Spinal cord (tissue), 10 donors: ENCODE data around the gene CSDE1. TPM values are rescaled to one million over a fixed set of nuclear protein-coding genes. Genes with fewer than 3 reads are reported as not detected.

ENCODE experiments used
- DNase-seq, 6 donors: peaks; one replicate each; pipeline versions ENCODE4 v3.0.0 to v3.0.0-alpha.2; 2013 to 2015; ENCODE audit warnings: low spot score in 6 of 6, low read depth in 4 of 6
- H3K27ac ChIP-seq: one replicate; pipeline ENCODE4 v1.5.1; 2013; ENCODE audit warnings: low read depth, low read length, control low read depth
- H3K27me3 ChIP-seq: one replicate; pipeline ENCODE4 v1.6.1; 2013; ENCODE audit warnings: low read length; ENCODE audit not compliant: control insufficient read depth, insufficient read depth
- H3K36me3 ChIP-seq: one replicate; pipeline ENCODE4 v1.6.1; 2013; ENCODE audit warnings: low read length; ENCODE audit not compliant: control insufficient read depth, insufficient read depth
- H3K4me1 ChIP-seq: one replicate; pipeline ENCODE4 v1.6.1; 2013; ENCODE audit warnings: low read length; ENCODE audit not compliant: control insufficient read depth, insufficient read depth
- H3K4me3 ChIP-seq: one replicate; pipeline ENCODE4 v1.5.1; 2013; ENCODE audit warnings: low read depth, low read length, control low read depth
- H3K9me3 ChIP-seq: one replicate; pipeline ENCODE4 v1.6.1; 2013; ENCODE audit warnings: low read length; ENCODE audit not compliant: control insufficient read depth, insufficient read depth
- WGBS: methylation state at CpG from one replicate; pipeline ENCODE4 v1.1.5; 2013; ENCODE audit warnings: missing lambda C conversion rate; ENCODE audit not compliant: insufficient coverage; 5-methylcytosine and 5-hydroxymethylcytosine counted together
- polyA plus RNA-seq, 2 donors: library from polyadenylated mRNA; unstranded; fragments of 120-200 nt; gene quantifications; one replicate each; pipeline ENCODE4 v1.2.1, GENCODE V29; 2013; ENCODE audit not compliant: insufficient read length in 2 of 2
- small RNA-seq: library from RNA; depleted of rRNA; stranded (forward); fragments of <200 nt; gene quantifications from one replicate; pipeline ENCODE3, GENCODE V24; 2014; ENCODE audit warnings: low replicate concordance
- total RNA-seq, 2 donors: library from RNA; depleted of rRNA in 1 of 2; stranded (reverse); fragments of 120-200 nt in 1 of 2; fragments of >200 nt in 1 of 2; gene quantifications; one replicate each; pipeline versions ENCODE4 v1.2.3 to v1.2.4, GENCODE V29; 2013 to 2014
- donor health status: healthy.

CSDE1 gene
- total and polyA plus RNA-seq, 4 donors: 260 to 727 (median 318) TPM

DNA sequence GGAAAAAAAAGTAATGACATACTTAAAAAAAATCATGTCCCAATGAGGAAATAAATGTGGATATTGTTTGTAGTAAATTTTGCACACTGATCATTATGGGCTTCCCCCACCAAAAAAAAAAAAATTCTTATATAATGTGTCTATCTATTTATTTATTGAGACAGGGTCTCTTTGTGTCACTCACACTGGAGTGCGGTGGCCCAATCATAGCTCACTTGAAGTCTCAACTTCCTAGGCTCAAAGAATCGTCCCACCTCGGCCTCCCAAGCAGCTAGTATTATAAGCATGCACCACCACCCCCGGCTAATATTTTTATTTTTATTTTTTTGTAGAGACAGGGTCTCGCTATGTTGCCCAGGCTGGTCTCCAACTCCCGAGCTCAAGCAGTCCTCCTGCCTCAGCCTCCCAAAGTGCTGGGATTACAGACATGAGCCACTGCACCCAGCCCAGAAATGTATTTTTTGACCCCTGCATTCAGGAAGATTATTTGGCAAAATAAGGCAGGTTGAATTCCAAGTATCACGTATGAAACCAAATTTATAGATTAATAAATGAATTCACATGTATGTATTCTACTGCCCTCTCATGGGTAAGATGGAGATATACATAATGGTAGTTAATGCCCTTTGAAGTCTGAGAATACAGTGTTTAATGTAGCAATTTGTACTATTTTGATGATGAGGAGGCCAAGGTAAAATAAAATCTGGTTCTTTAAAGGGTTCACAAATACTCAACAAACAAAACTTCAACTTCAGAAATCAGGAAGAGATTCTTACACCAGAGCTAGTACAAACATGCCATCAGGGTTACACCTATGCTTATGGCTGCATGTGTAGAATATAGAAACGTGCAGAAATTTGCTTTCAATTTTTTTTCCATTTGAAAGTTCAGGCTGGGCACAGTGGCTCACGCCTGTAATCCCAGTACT is 86.5 kb downstream of the CSDE1 start:
- Histone ChIP-seq H3K27me3 (peaks cover 10% of the 10 kb centered on the region), H3K36me3 (no peaks in the 10 kb centered on the region), H3K27ac (no peak overlapping the region), H3K4me3 (no peak overlapping the region), H3K9me3 (no peaks in the 10 kb centered on the region), H3K4me1 (peaks cover 13% of the 10 kb centered on the region)
- WGBS: 91% methylated on average over 3 of the region's 9 CpGs
- peak in 2 of 6 donors; percentile 17 to 18 for DNase-seq

GRCh38 chr1:114670083-114671010 is 87.4 kb downstream of the CSDE1 start:
- no peak overlapping the region for H3K27ac ChIP-seq
- under 1% methylated on average over 32 of the region's 45 CpGs for WGBS
- no peaks in the 10 kb centered on the region for H3K9me3 ChIP-seq
- no peaks in the 10 kb centered on the region for H3K36me3 ChIP-seq
- peaks cover 13% of the 10 kb centered on the region for H3K4me1 ChIP-seq
- DNase-seq: peak; percentile 31 to 94 (median 69)
- peaks cover 10% of the 10 kb centered on the region for H3K27me3 ChIP-seq
- peak overlapping the region; percentile 69 for H3K4me3 ChIP-seq

- H3K4me3 ChIP-seq: peak within 1 kb of the TSS; percentile 69
- no peaks in the 10 kb centered on the region for H3K9me3 ChIP-seq
- WGBS: under 1% methylated on average over 50 of the region's 50 CpGs
- peak in 2 of 6 donors; percentile 2 to 6 for DNase-seq
- peaks cover 13% of the 10 kb centered on the region for H3K4me1 ChIP-seq
- no peaks in the 10 kb centered on the region for H3K36me3 ChIP-seq
- H3K27ac ChIP-seq: no peak within 1 kb of the TSS
- peaks cover 10% of the 10 kb centered on the region for H3K27me3 ChIP-seq
Observed at GRCh38 chr1:114669562-114670082, 88.2 kb downstream of the CSDE1 start, which contains the start of gene DENND2C. DENND2C (minus strand) TSS chr1:114670049; CDS start chr1:114625984, 44,065 bp downstream.

GRCh38 chr1:114668784-114669561 is 88.8 kb downstream of the CSDE1 start:
- no peaks in the 10 kb centered on the region for H3K36me3 ChIP-seq
- DNase-seq: no peak
- WGBS: 37% methylated on average over 7 of the region's 13 CpGs
- H3K27ac ChIP-seq: no peak overlapping the region
- H3K9me3 ChIP-seq: no peaks in the 10 kb centered on the region
- H3K27me3 ChIP-seq: peaks cover 10% of the 10 kb centered on the region
- H3K4me1 ChIP-seq: peaks cover 13% of the 10 kb centered on the region
- peak overlapping the region; percentile 69 for H3K4me3 ChIP-seq

- Histone ChIP-seq H3K4me1 (peaks cover 13% of the 10 kb centered on the region), H3K4me3 (no peak overlapping the region), H3K36me3 (no peaks in the 10 kb centered on the region), H3K27me3 (peaks cover 10% of the 10 kb centered on the region), H3K27ac (no peak overlapping the region), H3K9me3 (no peaks in the 10 kb centered on the region)
- DNase-seq: no peak
- 82% methylated on average over 1 of the region's 4 CpGs for WGBS
Observed at GRCh38 chr1:114668373-114668772, 89.4 kb downstream of the CSDE1 start.

DNA sequence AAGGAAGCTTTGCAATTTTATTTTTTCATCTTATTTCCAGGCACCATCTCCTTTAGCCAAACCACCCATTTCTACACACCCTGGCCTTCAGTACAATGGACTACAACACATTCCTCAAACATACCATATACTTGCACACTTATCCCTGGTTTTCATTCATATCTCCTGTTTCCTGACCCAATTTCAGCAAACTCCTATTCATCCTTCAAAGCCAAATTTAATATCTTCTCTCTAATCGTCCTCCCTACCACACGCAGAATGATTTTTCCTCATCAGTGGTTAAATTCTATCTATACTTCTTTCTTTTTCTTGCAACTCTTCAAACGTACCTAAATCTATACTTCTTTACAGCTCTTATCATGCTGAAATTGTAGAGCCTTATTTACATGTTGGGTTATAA is 90.8 kb downstream of the CSDE1 start:
- no peak for DNase-seq
- Histone ChIP-seq H3K4me1 (peaks cover 13% of the 10 kb centered on the region), H3K36me3 (no peaks in the 10 kb centered on the region), H3K27ac (no peak overlapping the region), H3K27me3 (peaks cover 10% of the 10 kb centered on the region), H3K9me3 (no peaks in the 10 kb centered on the region), H3K4me3 (no peak overlapping the region)
- WGBS: no CpG with 5 or more reads among the region's 3 CpGs

Small RNA genes lying within 50 kb of the gene (small RNA-seq; reads per million reads assigned to genes)
- not detected for gene RN7SL432P
- 1.6 reads per million, percentile 87 among the genes with 10 or more reads in this experiment for gene RNY1P13

Other genes with a start within 250 kb of the CSDE1 start
- gene TRIM33, start 246.8 kb downstream of the CSDE1 start, total RNA-seq: 10 to 100 TPM; 60.1 to 74.5 TPM
- gene TRIM33, start 246.8 kb downstream of the CSDE1 start, polyA plus RNA-seq: 10 to 100 TPM; 32.8 to 39.1 TPM
- 10 to 100 TPM; 54.4 to 56.2 TPM for gene BCAS2, start 176.4 kb downstream of the CSDE1 start, total RNA-seq
- 10 to 100 TPM; 64.3 to 77.3 TPM for gene BCAS2, start 176.4 kb downstream of the CSDE1 start, polyA plus RNA-seq
- 1 to 10 TPM; 4.0 to 9.3 TPM for gene DENND2C, start 87.9 kb downstream of the CSDE1 start, total RNA-seq
- gene DENND2C, start 87.9 kb downstream of the CSDE1 start, polyA plus RNA-seq: 1 to 10 TPM; 1.7 to 2.7 TPM
- gene AMPD1, start 62.4 kb downstream of the CSDE1 start, total RNA-seq: under 1 TPM in 1 of 2 donors, not detected in 1; 0.89 TPM
- under 1 TPM in 1 of 2 donors, not detected in 1; 0.27 TPM for gene AMPD1, start 62.4 kb downstream of the CSDE1 start, polyA plus RNA-seq
- gene NRAS, start 41.2 kb downstream of the CSDE1 start, total RNA-seq: 10 to 100 TPM; 47.5 to 53.0 TPM
- gene NRAS, start 41.2 kb downstream of the CSDE1 start, polyA plus RNA-seq: 10 to 100 TPM; 35.8 to 54.1 TPM
- 100 to 1,000 TPM in 1 of 2 donors, 10 to 100 TPM in 1; 80.4 to 126 TPM for gene SIKE1, start 22.7 kb upstream of the CSDE1 start, total RNA-seq
- 10 to 100 TPM; 36.5 to 53.6 TPM for gene SIKE1, start 22.7 kb upstream of the CSDE1 start, polyA plus RNA-seq
- under 1 TPM in 1 of 2 donors, not detected in 1; 0.11 TPM for gene SYCP1, start 96.9 kb upstream of the CSDE1 start, total RNA-seq
- gene SYCP1, start 96.9 kb upstream of the CSDE1 start, polyA plus RNA-seq: under 1 TPM in 1 of 2 donors, not detected in 1; 0.48 TPM